Activated T-cell treated with anti-CD3 and anti-CD28 coated beads for 4 hours (primary cell): ENCODE data around the gene CLDN6.

Experiments used
- DNase-seq: peaks from one replicate; pipeline ENCODE4 v3.0.0-alpha.2; 2020

Gene CLDN6

DNA sequence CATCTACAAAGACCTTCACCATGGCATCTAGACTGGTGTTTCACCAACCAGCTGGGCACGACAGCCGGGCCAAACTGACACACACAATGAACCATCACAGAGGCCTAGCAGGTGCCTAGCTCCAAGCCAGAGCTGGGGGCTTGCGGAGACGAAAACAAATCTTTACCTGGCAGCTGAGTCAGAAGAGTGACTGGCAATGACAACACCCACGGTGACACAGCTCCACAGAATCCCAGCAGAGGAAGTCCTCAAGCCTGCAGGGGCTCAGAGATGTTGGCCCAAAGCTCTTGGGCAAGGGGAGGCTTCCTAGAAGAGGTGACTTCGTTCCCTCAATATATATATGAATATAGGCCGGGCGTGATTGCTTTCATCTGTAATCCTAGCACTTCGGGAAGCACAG lies 33.5 kb upstream of the CLDN6 start:
- DNase-seq = no peak

DNA sequence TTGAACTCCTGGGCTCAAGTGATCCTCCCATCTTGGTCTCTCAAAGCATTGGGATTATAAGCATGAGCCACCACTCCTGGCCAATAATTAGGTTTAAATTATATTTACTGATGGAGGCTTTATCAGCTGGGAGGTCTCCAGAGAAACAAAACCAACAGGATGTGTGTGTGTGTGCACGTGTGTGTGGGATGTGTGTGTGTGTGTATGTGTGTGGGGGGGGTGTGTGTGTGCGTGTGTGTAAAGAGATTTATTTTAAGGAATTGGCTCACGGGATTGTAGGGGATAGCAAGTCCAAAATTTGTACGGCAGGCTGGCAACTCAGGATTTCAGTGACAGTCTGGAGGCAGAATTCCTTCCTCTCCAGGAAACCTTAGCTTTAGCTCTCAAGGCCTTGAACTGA lies 33.0 kb upstream of the CLDN6 start:
- no peak for DNase-seq

DNA sequence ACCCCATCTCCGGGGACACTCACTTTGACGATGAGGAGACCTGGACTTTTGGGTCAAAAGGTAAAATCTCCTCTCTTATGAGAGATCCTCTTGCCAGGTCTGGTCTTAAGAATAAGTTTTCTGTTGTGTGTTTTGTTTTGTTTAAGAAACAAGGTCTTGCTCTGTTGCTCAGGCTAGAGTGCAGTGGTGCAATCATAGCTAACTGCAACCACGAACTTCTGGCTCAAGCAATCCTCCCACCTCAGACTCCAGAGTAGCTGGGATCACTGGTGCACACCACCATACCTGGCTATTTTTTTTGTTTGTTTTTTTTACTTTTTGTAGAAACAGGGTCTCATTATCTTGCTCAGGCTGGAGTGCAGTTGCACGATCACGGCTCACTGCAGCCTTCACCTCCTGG lies 32.5 kb upstream of the CLDN6 start:
- DNase-seq = no peak

DNA sequence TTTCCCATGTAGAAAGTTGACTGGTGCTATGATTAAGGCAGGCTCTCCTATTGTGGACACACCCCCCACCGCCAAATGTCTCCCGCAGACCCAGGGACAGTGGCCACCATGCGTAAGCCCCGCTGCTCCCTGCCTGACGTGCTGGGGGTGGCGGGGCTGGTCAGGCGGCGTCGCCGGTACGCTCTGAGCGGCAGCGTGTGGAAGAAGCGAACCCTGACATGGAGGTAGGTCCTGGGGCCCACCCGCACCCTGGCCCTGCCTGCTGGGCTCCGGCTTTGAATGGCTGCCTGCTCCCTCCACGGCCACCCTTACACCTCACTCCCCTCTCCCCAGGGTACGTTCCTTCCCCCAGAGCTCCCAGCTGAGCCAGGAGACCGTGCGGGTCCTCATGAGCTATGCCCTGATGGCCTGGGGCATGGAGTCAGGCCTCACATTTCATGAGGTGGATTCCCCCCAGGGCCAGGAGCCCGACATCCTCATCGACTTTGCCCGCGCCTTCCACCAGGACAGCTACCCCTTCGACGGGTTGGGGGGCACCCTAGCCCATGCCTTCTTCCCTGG lies 32.0 kb upstream of the CLDN6 start:
- no peak for DNase-seq

DNA sequence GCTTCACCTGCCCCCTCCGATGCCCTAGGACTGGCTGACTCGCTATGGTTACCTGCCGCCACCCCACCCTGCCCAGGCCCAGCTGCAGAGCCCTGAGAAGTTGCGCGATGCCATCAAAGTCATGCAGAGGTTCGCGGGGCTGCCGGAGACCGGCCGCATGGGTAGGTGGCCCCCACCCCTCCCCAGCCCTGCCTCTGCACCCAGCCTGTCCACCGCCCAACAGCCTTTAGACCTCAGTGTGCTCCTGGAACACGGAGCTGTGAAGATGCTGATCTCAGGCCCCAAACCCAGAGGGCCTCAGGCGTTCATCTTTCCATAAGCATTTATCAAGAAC lies 29.4 kb upstream of the CLDN6 start:
- DNase-seq = no peak

DNA sequence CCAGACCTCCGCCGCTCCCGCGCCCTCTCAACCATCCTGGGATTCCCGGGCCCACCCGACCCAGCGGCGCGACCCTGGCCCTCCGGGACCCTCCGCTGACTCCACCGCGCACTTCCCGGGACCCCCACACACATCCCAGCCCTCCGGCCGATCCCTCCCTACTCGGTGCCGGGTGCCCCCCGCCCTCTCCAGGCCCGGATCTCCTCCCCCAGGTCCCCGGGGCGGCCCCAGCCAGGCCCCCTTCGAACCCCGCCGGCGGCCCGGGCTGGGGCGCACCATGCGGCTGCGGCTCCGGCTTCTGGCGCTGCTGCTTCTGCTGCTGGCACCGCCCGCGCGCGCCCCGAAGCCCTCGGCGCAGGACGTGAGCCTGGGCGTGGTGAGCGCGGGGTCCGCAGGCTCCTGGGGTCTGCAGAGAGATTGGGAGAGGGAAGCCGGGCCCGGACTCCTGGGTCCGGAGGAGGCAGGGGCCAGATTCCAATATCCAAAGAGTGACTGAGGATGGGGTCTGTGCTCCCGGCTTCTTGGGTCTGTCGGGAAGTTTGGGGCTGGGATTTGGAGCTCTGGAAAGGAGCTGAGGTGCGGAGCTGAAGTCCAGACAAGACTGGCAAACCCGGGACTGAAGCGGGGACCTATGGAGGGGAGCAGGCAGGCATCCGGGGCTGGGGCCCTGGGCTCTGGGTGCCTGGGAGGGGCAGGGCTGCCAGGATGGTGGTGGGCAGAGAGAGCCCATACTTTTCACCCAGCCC lies 28.8 kb upstream of the CLDN6 start:
- DNase-seq = no peak

DNA sequence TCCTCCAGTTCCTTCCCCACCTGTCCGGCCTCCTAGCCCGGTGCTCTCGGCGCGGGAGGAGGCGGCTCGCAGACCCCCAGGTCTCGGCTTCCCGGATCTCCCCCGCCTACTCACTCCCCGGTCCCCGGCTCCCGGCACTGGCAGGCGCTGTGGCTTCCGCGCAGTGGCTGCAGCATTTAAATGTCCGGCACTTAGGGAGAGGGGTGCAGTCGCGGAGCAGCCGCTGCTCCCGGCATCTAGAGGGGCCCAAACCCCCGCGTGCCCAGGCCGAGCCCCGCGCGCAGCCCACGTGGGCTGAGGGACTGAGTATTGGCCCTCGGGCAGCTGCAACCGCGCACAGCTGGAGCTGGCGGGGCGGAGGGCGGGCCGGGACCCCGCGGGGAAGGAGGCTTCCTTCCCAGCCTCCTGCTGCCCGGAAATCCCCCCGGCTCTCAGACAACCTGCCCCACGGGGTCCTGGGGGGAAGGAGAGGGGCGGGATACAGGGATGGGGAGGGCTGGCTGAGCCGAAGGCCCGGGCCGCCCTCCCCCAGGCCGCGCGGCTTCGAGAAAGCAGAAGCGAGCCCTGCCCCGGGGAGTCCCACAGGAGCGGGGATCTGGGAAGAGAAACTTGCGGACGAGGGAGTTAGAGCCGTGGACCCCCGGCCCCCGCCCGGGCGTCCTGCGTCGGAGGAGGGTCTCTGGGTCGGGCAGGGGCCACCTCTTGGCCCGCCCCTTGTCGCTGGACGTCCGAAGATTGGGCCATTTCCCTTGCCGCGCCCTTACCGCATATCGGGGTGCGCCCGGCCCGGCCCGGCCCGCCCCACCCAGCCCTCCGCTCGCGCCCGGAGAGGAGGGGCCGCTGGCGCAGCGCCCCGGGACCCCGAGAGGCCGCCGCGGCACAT lies 28.0 kb upstream of the CLDN6 start, which contains the start of gene MMP25:
Gene MMP25 (plus strand): TSS at position 804 of the 883 bp plus-strand sequence. CDS start 357 bp downstream, outside the sequence.
- no peak for DNase-seq

DNA sequence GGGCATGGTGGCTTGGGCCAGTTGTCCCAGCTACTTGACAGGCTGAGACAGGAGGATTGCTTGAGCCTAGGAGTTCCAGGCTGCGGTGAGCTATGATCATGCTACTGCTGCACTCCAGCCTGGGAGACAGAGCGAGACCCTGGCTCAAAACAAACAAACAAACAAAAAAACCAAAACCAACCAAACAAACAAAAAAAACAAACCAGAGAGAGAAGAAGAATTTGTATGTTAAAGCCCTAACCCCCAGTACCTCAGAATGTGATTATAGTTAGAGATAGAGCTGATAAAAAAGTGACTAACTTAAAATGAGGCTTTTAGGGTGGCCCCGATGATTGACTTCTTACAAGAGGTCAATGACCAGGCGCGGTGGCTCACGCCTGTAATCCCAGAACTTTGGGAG lies 26.7 kb upstream of the CLDN6 start:
- DNase-seq = no peak

DNA sequence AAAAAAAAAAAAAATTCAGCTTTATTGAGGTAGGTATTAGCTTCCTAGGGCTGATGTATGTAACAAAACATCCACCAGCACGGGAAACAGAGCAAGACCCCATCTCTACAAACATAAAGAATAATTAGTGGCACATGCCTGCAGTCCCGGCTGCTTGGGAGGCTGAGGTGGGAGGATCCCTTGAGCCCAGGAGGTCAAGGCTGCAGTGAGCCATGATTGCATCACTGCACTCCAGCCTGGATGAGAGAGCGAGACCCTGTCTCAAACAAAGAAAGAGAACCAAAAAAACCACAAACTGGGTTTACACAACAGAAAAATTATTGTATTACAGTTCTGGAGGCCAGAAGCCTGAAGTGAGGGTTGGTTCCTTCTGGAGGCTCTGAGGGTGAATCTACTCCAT lies 24.4 kb upstream of the CLDN6 start:
- DNase-seq = no peak

DNA sequence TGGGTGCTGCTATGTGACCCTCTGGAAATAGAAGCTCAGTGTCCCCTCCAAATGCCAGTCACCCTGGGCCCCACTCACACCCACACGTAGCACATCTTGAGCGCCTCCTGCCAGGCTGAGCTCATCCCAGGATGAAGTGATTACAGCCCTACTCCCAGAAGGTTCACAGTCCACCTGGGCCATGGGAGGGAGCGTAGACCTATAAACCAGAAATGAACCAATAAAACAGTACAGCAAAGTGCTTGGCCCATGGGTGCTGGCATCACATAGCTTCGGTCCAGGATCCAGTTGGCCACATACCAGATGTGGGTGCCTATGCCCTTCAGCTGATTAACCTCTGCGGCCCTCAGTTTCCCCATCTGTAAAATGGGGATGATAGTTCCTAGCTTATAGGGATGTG lies 20.9 kb upstream of the CLDN6 start:
- no peak for DNase-seq

DNA sequence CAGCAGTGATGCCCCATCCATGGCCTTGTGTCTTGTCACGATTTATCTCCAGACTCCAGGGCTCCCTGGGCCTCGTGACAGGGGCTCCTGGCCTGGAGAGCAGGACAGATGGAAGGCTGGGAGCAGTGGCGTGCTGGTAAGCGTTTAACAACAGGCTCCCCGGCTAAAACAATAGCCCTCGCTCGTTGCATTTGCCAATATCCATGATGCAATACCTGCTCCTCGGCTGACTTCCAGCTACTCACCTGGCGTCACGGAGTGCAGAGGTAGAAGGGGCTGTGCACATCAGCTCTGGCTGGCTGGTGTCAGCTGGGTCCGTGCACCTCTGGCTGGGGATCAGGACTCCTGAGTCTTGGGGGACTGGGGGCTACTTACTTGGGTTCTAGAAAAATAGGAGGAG lies 20.3 kb upstream of the CLDN6 start:
- no peak for DNase-seq

DNA sequence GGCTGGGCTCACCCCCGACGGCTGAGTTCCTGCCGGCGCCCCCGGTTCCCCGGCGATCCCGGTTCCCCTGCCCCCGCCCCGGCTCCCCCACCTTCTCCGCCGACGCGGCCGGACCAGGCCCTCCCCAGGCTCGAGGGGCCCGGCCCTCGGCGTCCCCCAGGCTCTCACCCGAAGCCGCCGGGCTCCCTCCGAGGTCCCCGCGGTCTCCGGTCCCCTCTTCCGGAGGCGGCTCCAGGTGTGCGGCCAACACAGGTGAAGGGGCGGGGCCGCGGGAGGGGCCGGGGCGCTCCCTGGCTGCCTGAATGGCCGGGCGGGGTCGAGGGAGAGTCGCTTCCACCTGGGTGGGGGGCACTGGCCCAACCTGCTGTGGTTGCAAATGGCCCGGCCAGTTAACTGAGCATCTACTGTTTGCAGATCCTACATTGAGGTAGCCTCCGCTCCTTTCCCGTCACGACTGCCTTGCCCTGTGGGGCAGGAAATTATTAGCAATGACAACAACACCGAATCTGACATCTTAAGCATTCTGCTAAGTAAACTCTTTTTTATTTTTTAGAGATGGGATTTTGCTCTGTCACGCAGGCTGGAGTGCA lies 18.8 kb upstream of the CLDN6 start, which contains the start of gene BICDL2:
Gene BICDL2 (minus strand): TSS at position 219 of the 590 bp plus-strand sequence. CDS start 1,448 bp downstream, outside the sequence.
- DNase-seq = no peak

DNA sequence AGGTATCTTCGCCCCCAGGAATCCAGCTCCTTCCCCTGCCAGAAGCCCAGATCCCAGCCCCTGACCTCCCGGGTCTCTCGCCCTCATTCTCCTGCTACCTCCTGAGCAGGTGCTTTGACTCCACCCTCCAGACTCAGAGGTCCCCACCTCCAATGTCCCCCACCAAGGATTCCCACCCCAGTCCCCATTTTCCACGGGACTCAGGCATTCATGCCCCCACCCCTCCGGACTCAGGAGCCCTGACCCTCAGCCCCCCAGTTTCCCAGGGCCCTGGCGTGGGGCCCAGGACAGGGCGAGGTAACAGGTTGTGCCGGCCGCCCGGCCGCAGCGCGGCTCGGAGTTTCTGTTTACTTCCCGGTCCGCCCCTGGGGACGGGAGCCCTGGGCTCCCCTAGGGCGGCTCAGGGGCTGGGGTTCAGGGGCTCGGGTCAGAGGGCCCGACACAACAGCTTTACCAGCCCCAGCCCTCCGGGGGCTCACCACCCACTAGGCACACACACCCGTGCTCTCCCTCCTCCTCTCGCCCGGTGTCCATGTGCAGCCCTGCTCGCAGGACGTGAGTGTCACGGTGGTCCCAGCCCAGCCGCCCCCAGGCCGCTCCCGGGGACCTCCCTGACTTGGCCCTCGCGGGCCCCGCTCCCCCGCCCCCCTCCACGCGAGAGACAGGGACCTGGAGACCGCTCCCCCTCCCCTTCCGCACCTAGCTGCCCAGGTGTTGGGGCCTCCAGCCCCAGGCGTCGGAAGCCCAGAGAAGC lies 18.2 kb upstream of the CLDN6 start:
- DNase-seq = no peak

DNA sequence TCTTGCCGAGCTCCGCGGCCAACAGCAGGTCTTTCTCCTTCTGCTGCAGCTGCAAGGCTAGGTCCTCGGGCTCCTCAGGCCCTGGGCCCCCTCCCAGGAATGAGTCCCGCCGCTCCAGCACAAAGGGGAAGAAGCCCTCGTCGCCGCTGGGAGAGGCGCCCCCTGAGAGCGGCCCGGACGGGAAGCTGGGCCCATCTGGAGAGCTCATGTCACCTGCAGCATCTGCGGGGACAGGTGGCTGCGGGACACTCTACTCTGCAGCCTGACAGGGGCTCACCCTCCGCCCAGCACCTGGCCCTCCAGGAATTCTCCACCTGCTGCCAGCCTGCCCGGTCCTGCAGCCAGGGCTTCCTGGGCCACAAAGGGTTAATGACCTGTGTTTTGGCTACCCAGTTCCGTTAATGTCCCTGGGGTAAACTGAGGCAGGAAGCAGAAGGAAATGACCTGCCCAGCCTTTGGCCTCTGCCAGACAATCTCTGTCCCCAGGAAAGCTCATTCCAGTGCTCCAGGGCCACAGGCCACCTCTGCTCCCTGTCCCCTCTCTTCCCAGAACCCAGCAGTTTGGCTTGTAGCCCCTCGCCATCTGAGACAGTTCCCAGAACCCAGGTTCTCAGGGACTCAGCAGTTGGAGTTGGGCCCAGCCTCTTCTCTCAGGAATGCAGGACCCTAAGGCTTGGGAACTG lies 17.4 kb upstream of the CLDN6 start:
- DNase-seq = no peak

DNA sequence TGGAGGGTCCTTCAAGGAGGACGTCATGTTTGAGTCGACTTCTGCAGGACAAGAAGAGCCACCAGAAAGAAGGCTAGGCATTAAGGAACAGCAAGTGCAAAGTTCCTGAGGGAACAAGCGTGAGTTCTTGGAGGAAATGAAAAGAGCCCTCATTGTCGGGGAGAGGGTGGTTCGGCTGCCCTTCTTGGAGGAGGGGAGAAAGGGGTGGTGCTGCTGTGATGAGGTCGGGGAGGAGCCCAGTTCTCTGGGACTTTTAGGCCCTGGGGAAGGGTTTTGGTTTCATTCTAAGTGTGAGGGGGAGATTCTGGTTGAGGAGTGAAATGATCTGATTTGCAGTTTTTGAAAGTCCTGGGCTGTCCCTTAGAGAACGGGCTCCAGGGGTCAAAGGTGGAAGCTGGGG lies 14.6 kb upstream of the CLDN6 start:
- DNase-seq = no peak

DNA sequence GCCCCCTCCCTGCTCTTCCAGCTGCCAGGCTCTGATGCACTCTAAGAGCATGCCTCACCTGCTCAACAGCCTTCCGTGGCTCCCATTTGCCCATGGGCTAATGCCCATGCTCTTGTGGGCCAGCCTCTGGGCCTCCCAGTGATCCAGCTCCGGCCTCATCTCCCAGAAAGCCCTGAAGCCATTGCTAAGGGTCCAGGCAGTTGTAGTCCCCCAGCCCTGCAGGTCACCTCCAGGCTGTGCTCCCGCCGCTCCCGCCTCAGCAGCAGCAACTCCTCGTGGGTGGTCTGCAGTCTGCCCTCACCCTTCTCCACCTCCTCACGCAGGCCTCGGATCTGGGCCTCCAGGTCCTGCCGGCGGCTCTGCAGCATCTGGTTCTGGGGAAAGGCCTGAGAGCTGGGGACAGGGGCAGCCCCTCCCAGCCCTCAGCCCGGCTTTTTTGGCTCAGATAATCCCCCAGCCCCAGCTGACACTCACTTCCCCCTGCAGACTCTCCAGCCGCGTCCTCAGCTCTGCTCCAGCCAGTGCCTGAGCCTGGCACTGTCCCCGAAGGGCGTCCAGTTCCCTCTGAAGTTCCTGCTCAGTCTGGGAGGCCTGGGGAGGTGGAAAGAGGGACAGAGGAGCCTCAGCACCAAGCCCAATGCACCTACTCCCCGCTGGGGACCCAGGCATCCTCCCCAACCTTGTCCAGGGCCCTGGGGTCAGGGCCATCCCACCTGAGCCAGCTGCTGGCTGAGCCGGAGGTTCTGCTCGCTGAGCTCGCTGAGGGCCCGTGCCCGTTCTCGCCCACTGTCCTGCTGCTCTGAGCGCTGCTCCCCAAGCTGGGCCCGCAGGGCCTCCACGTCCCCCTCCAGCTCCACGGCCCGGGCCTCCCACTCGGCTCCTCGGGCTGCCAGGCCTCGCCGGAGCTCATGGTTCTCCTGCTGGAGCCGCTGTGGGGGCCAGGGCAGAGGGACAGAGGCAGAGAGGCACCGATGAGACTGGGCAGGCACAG lies 12.5 kb upstream of the CLDN6 start:
- DNase-seq = no peak

DNA sequence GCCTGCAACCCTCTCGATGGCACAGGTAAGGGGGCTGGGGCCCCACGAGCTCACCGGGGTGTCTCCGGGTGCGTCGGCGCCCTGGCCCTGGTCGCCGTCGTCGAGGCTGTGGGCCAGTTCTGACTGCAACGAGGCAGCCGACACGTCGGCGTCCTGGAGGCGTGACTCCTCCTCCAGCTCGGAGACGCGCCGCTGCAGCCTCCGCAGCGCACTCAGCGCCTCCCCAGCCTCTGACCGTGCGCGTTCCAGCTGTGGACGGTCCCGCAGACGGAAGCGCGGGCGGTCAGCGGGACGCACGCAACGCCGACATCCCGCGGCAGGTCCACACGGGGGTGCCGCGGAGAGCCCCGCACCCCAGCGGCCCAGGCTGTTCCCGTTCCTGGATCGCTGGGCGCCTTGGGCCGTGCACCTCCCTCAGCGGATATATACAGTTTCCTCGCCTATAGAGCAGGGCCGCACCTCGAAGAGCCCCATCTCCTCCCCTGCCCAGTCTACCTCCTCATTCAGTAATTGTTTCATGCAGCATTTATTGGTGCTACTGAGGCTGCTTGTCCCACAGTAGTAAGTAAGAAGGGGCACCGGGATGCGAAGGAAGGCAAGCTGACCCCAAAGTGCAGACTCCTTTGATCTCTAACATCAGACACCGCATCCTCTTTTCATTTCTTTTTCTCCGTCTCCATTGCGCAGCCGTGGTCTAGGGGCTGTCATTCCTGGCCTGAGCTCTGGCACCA lies 11.7 kb upstream of the CLDN6 start:
- no peak for DNase-seq

DNA sequence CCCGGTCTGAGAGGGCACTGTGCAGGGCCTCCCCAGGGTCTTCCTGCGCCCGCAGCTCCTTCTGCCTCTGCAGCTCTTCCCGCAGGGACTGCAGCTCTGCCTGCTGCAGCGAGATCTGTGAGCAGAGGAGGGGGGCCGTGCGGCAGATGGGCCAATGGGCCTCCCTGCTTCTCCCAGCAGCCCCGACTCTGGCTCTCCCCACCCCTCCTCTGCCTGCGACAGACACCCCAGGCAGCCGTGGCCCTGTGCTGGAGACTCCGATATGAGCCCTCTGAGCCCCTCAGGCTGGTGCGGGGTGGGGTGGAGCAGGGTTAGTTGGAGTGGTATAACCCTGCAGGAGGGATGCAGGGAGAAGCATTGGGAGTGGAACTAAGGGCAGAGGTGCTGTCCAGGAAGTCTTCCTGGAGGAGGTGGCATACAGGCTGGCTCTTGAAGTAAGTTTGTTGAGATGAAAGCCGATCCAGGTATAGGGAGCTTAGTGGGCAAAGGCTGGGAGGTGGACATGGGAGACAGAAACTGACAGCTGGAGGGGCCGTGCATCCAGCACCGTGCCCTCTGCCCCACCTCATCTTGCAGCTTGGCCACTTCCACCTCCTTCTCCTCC lies 10.8 kb upstream of the CLDN6 start:
- no peak for DNase-seq

DNA sequence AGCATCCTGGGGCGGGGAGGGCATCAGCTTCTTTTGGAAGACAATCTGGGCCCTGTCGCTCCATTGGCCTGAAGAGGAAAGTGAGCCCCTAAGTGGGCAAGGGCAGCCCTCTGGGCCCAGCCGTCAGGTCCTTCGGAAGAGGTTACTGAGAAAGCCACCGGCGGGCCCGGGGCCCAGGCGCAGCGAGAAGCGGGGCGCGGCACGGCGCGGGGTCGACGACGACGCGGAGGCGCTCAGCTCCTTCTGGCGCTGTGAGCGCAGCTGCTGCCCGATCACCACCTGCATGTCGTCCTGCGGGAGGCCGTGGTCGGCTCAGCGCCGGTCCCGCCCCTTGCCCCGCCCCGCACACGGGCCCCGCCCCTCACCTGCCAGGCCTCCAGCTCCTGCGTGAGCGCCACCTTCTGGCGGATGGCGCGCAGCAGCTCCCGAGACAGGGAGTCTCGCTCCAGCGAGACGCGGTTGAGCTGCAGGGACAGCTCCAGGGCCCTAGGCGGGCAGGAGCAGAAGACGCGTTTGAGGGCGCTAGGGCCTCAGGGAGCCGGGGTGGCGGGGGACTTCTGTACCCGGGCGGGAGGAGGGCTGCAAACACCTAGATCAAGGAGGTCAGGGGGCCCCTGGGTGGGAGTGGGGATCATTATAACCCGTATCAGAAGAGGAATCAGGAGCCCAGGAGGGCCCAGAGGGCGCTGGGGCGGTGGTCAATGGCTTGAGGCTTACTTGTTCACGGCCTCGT lies 10.2 kb upstream of the CLDN6 start:
- DNase-seq = peak; percentile 83
